Mesenchymal stem cell (in vitro differentiated cells and primary cell): ENCODE measurements around the gene ADCYAP1.

Source experiments
- DNase-seq: peaks from one replicate; pipeline ENCODE4 v3.0.0-alpha.2; 2013
- H2AFZ ChIP-seq: one replicate; pipeline ENCODE4 v1.6.1; 2013; ENCODE audit warnings: low read depth, mild to moderate bottlenecking, control low read depth, inconsistent platforms, low read length, moderate library complexity
- H2AK5ac ChIP-seq: 2 replicates; pipeline ENCODE4 v1.6.1; 2013; ENCODE audit warnings: low read length, moderate library complexity, mild to moderate bottlenecking, inconsistent platforms; ENCODE audit not compliant: severe bottlenecking
- H2BK120ac ChIP-seq: one replicate; pipeline ENCODE4 v1.6.1; 2013; ENCODE audit warnings: low read depth, mild to moderate bottlenecking, inconsistent platforms, low read length, moderate library complexity
- H2BK12ac ChIP-seq, 2 experiments: one replicate each; pipeline ENCODE4 v1.6.1; 2013; ENCODE audit warnings: inconsistent platforms in 2 of 2, low read length in 2 of 2, mild to moderate bottlenecking in 2 of 2, moderate library complexity in 2 of 2, control low read depth in 1 of 2
- H2BK15ac ChIP-seq: one replicate; pipeline ENCODE4 v1.6.1; 2013; ENCODE audit warnings: mild to moderate bottlenecking, low read depth, inconsistent platforms; ENCODE audit not compliant: poor library complexity, severe bottlenecking
- H2BK5ac ChIP-seq: 2 replicates; pipeline ENCODE4 v1.6.1; 2013; ENCODE audit warnings: low read depth, mild to moderate bottlenecking, low read length, control low read depth, inconsistent platforms; ENCODE audit not compliant: poor library complexity, severe bottlenecking
- H3K14ac ChIP-seq, 2 experiments: one replicate each; pipeline ENCODE4 v1.6.1; 2013; ENCODE audit warnings: inconsistent platforms in 2 of 2, low read length in 2 of 2, control low read depth in 1 of 2, mild to moderate bottlenecking in 1 of 2, moderate library complexity in 1 of 2
- H3K18ac ChIP-seq, 2 experiments: one replicate each; pipeline ENCODE4 v1.6.1; 2013; ENCODE audit warnings: inconsistent platforms in 2 of 2, low read length in 2 of 2, control low read depth in 1 of 2, low read depth in 1 of 2, mild to moderate bottlenecking in 1 of 2
- H3K23ac ChIP-seq, 2 experiments: one replicate each; pipeline ENCODE4 v1.6.1; 2013; ENCODE audit warnings: inconsistent platforms in 2 of 2, low read length in 2 of 2, mild to moderate bottlenecking in 2 of 2, moderate library complexity in 2 of 2, control low read depth in 1 of 2
- H3K27ac ChIP-seq: 2 replicates; pipeline ENCODE4 v1.5.1; 2013; ENCODE audit warnings: mild to moderate bottlenecking, moderate library complexity, low read length, control low read depth, inconsistent platforms; ENCODE audit not compliant: poor library complexity, severe bottlenecking
- H3K27me3 ChIP-seq, 2 experiments: 2 replicates each; pipeline versions ENCODE4 v1.6.1 to v1.7.0; 2013; ENCODE audit warnings: low read length in 2 of 2, mild to moderate bottlenecking in 2 of 2, moderate library complexity in 2 of 2, control low read depth in 1 of 2, inconsistent platforms in 1 of 2; ENCODE audit not compliant: control insufficient read depth in 1 of 2, insufficient read depth in 1 of 2
- H3K36me3 ChIP-seq, 2 experiments: 2 replicates each; pipeline versions ENCODE4 v1.6.1 to v1.7.0; 2013; ENCODE audit warnings: low read length in 2 of 2, control low read depth in 1 of 2, inconsistent platforms in 1 of 2, low read depth in 1 of 2, mild to moderate bottlenecking in 1 of 2; ENCODE audit not compliant: insufficient read depth in 2 of 2, control insufficient read depth in 1 of 2
- H3K4ac ChIP-seq, 2 experiments: one replicate each; pipeline ENCODE4 v1.6.1; 2013; ENCODE audit warnings: inconsistent platforms in 2 of 2, low read length in 2 of 2, mild to moderate bottlenecking in 2 of 2, moderate library complexity in 2 of 2, control low read depth in 1 of 2, low read depth in 1 of 2
- H3K4me1 ChIP-seq: 2 replicates; pipeline ENCODE4 v1.6.1; 2013; ENCODE audit warnings: low read depth, low read length, control low read depth; ENCODE audit not compliant: control insufficient read depth, insufficient read depth
- H3K4me2 ChIP-seq: 2 replicates; pipeline ENCODE4 v1.6.1; 2013; ENCODE audit warnings: low read length, mild to moderate bottlenecking, inconsistent platforms; ENCODE audit not compliant: poor library complexity, severe bottlenecking
- H3K4me3 ChIP-seq, 2 experiments: 2 replicates each; pipeline versions ENCODE4 v1.5.1 to v1.7.0; 2013; ENCODE audit warnings: low read length in 2 of 2, mild to moderate bottlenecking in 2 of 2, control low read depth in 1 of 2, low read depth in 1 of 2; ENCODE audit not compliant: insufficient read depth in 1 of 2
- H3K79me1 ChIP-seq: replicated peaks from 2 replicates; pipeline ENCODE4 v1.6.1; 2013; ENCODE audit warnings: mild to moderate bottlenecking, control low read depth, low read length, inconsistent platforms; ENCODE audit not compliant: poor library complexity, severe bottlenecking
- H3K9ac ChIP-seq: 2 replicates; pipeline ENCODE4 v1.7.0; 2013; ENCODE audit warnings: mild to moderate bottlenecking, low read length, moderate library complexity
- H3K9me3 ChIP-seq: 2 replicates; pipeline ENCODE4 v1.7.0; 2013; ENCODE audit warnings: mild to moderate bottlenecking, low read length; ENCODE audit not compliant: control insufficient read depth
- H4K8ac ChIP-seq: one replicate; pipeline ENCODE4 v1.6.1; 2013; ENCODE audit warnings: inconsistent platforms, mild to moderate bottlenecking, low read length, moderate library complexity
- H4K91ac ChIP-seq: one replicate; pipeline ENCODE4 v1.6.1; 2013; ENCODE audit warnings: mild to moderate bottlenecking, low read length, inconsistent platforms
- WGBS: methylation state at CpG from one replicate; pipeline ENCODE4 v1.1.7; 2013; ENCODE audit warnings: mixed read lengths; 5-methylcytosine and 5-hydroxymethylcytosine counted together

Gene ADCYAP1

GRCh38 chr18:939166-939565 lies 34.5 kb downstream of the ADCYAP1 start:
- no peak overlapping the region for H2BK12ac ChIP-seq
- no peak overlapping the region for H3K14ac ChIP-seq
- no peak overlapping the region for H3K4ac ChIP-seq
- H3K9ac ChIP-seq: no peak overlapping the region
- no peak overlapping the region for H3K4me2 ChIP-seq
- H3K27me3 ChIP-seq: peaks cover 0 to 75% of the 10 kb centered on the region in 2 experiments
- no peaks in the 10 kb centered on the region for H3K9me3 ChIP-seq
- H2BK120ac ChIP-seq: no peak overlapping the region
- DNase-seq: no peak
- no peak overlapping the region for H3K23ac ChIP-seq
- H3K36me3 ChIP-seq: no peaks in the 10 kb centered on the region
- no peak overlapping the region for H3K27ac ChIP-seq
- 65% methylated on average over 2 of the region's 4 CpGs for WGBS
- H3K79me1 ChIP-seq: no peaks in the 10 kb centered on the region
- H2BK5ac ChIP-seq: no peak overlapping the region
- H2BK15ac ChIP-seq: no peak overlapping the region
- no peak overlapping the region for H2AFZ ChIP-seq
- no peak overlapping the region for H2AK5ac ChIP-seq
- H3K18ac ChIP-seq: no peak overlapping the region
- H3K4me3 ChIP-seq: no peak overlapping the region
- H4K91ac ChIP-seq: no peak overlapping the region
- no peak overlapping the region for H4K8ac ChIP-seq
- H3K4me1 ChIP-seq: no peaks in the 10 kb centered on the region

- Histone ChIP-seq H2BK5ac (no peak overlapping the region), H2BK15ac (no peak overlapping the region), H4K8ac (no peak overlapping the region), H2BK12ac (no peak overlapping the region), H3K18ac (no peak overlapping the region), H3K14ac (no peak overlapping the region), H3K23ac (no peak overlapping the region), H2BK120ac (no peak overlapping the region), H3K4me2 (no peak overlapping the region), H3K4me3 (no peak overlapping the region), H3K9me3 (no peaks in the 10 kb centered on the region), H3K27ac (no peak overlapping the region), H3K9ac (no peak overlapping the region), H4K91ac (no peak overlapping the region), H3K27me3 (peaks cover 0 to 71% of the 10 kb centered on the region in 2 experiments), H2AFZ (no peak overlapping the region), H3K4ac (no peak overlapping the region), H3K4me1 (peaks cover 3% of the 10 kb centered on the region), H3K79me1 (no peaks in the 10 kb centered on the region), H3K36me3 (no peaks in the 10 kb centered on the region), H2AK5ac (no peak overlapping the region)
- DNase-seq: no peak
- 89% methylated on average over 4 of the region's 4 CpGs for WGBS
These were observed 35.3 kb downstream of the ADCYAP1 start for GRCh38 chr18:939958-940357.

- H3K23ac ChIP-seq: no peak overlapping the region
- DNase-seq: no peak
These were observed 36.7 kb downstream of the ADCYAP1 start for GRCh38 chr18:941331-941730.

GRCh38 chr18:944440-944839 lies 39.8 kb downstream of the ADCYAP1 start:
- Histone ChIP-seq H4K8ac (no peak overlapping the region), H3K4me2 (no peak overlapping the region), H3K18ac (no peak overlapping the region), H2BK120ac (no peak overlapping the region), H3K23ac (no peak overlapping the region), H2AFZ (no peak overlapping the region), H2BK15ac (no peak overlapping the region), H2BK12ac (no peak overlapping the region), H2AK5ac (no peak overlapping the region), H2BK5ac (no peak overlapping the region), H3K36me3 (no peaks in the 10 kb centered on the region), H3K27ac (no peak overlapping the region), H3K79me1 (no peaks in the 10 kb centered on the region), H3K27me3 (peaks cover 0 to 84% of the 10 kb centered on the region in 2 experiments), H4K91ac (no peak overlapping the region), H3K4me1 (peaks cover 4% of the 10 kb centered on the region), H3K4me3 (no peak overlapping the region), H3K4ac (no peak overlapping the region), H3K9me3 (no peaks in the 10 kb centered on the region), H3K9ac (no peak overlapping the region), H3K14ac (no peak overlapping the region)
- 0% methylated on average over 1 of the region's 1 CpG for WGBS
- peak; percentile 66 for DNase-seq

More at GRCh38 chr18:941331-941730, 36.7 kb downstream of the ADCYAP1 start:
- H3K4me3 ChIP-seq: no peak overlapping the region
- H3K14ac ChIP-seq: no peak overlapping the region
- H2BK12ac ChIP-seq: no peak overlapping the region
- H2BK15ac ChIP-seq: no peak overlapping the region
- no peak overlapping the region for H3K4me2 ChIP-seq
- H3K27me3 ChIP-seq: peaks cover 0 to 73% of the 10 kb centered on the region in 2 experiments
- no peaks in the 10 kb centered on the region for H3K9me3 ChIP-seq
- H2BK120ac ChIP-seq: no peak overlapping the region
- H4K8ac ChIP-seq: no peak overlapping the region
- H3K27ac ChIP-seq: no peak overlapping the region
- peaks cover 4% of the 10 kb centered on the region for H3K4me1 ChIP-seq
- H3K9ac ChIP-seq: no peak overlapping the region
- H2BK5ac ChIP-seq: no peak overlapping the region
- H3K18ac ChIP-seq: no peak overlapping the region
- H2AK5ac ChIP-seq: no peak overlapping the region
- H2AFZ ChIP-seq: no peak overlapping the region
- H3K36me3 ChIP-seq: no peaks in the 10 kb centered on the region
- WGBS: no CpG with 5 or more reads among the region's 2 CpGs
- H3K4ac ChIP-seq: no peak overlapping the region
- H4K91ac ChIP-seq: no peak overlapping the region
- H3K79me1 ChIP-seq: no peaks in the 10 kb centered on the region
